Liver (tissue), 9 donors: ENCODE data around the gene YLPM1. TPM values are rescaled to one million over a fixed set of nuclear protein-coding genes. Genes with fewer than 3 reads are reported as not detected.

Experiments
- DNase-seq: peaks from one replicate; pipeline ENCODE4 v3.0.0-alpha.2; 2017; ENCODE audit warnings: low spot score
- H3K27ac ChIP-seq, 2 donors: one replicate each; pipeline ENCODE4 v1.7.0; 2013; ENCODE audit warnings: inconsistent platforms in 2 of 2, low read length in 2 of 2, control low read depth in 1 of 2, low read depth in 1 of 2, mild to moderate bottlenecking in 1 of 2
- H3K27me3 ChIP-seq, 4 donors: one replicate each; pipeline versions ENCODE4 v1.6.1 to v1.7.0; 2013; ENCODE audit warnings: low read length in 3 of 4, inconsistent platforms in 1 of 4, mild to moderate bottlenecking in 1 of 4, moderate library complexity in 1 of 4; ENCODE audit not compliant: control insufficient read depth in 4 of 4, insufficient read depth in 4 of 4
- H3K36me3 ChIP-seq, 4 donors: one replicate each; pipeline versions ENCODE4 v1.6.1 to v1.7.0; 2013; ENCODE audit warnings: low read length in 3 of 4, mild to moderate bottlenecking in 3 of 4, low read depth in 1 of 4, moderate library complexity in 1 of 4; ENCODE audit not compliant: control insufficient read depth in 4 of 4, insufficient read depth in 3 of 4
- H3K4me1 ChIP-seq, 4 donors: one replicate each; pipeline versions ENCODE4 v1.6.1 to v1.7.0; 2013; ENCODE audit warnings: low read length in 3 of 4, mild to moderate bottlenecking in 3 of 4, moderate library complexity in 1 of 4; ENCODE audit not compliant: control insufficient read depth in 4 of 4, insufficient read depth in 4 of 4
- H3K4me3 ChIP-seq, 3 donors: one replicate each; pipeline versions ENCODE4 v1.6.1 to v1.7.0; 2013; ENCODE audit warnings: low read length in 3 of 3, control low read depth in 1 of 3, low read depth in 1 of 3, mild to moderate bottlenecking in 1 of 3
- H3K9ac ChIP-seq, 2 donors: one replicate each; pipeline ENCODE4 v1.7.0; 2013; ENCODE audit warnings: low read length in 2 of 2, mild to moderate bottlenecking in 2 of 2, moderate library complexity in 2 of 2, control low read depth in 1 of 2, low read depth in 1 of 2
- H3K9me3 ChIP-seq, 4 donors: one replicate each; pipeline versions ENCODE4 v1.6.1 to v1.7.0; 2013; ENCODE audit warnings: low read length in 3 of 4; ENCODE audit not compliant: control insufficient read depth in 4 of 4
- EGR1 ChIP-seq, 2 donors: IDR thresholded peaks; 2 replicates each; pipeline ENCODE4 v1.6.1; 2016 to 2018; ENCODE audit warnings: antibody characterized with exemption in 2 of 2, low read depth in 2 of 2
- FOXA1 ChIP-seq: IDR thresholded peaks from 2 replicates; pipeline ENCODE4 v1.6.1; 2016; ENCODE audit warnings: antibody characterized with exemption
- GABPA ChIP-seq, 2 donors: IDR thresholded peaks in 1 of 2; conservative IDR thresholded peaks in 1 of 2; 2 replicates each; pipeline ENCODE4 v1.6.1; 2016; ENCODE audit warnings: antibody characterized with exemption in 2 of 2, mild to moderate bottlenecking in 1 of 2, moderate library complexity in 1 of 2
- HNF4A ChIP-seq, 2 donors: conservative IDR thresholded peaks; 2 replicates each; pipeline ENCODE4 v1.6.1; 2016; ENCODE audit warnings: antibody characterized with exemption in 2 of 2, mild to moderate bottlenecking in 2 of 2
- HNF4G ChIP-seq: IDR thresholded peaks from 2 replicates; pipeline ENCODE4 v1.6.1; 2016; ENCODE audit warnings: antibody characterized with exemption
- NR2F2 ChIP-seq: IDR thresholded peaks from 2 replicates; pipeline ENCODE4 v1.6.1; 2016; ENCODE audit warnings: antibody characterized with exemption
- RAD21 ChIP-seq, 2 donors: IDR thresholded peaks; 2 replicates each; pipeline ENCODE4 v1.6.1; 2016; ENCODE audit warnings: antibody characterized with exemption in 2 of 2, mild to moderate bottlenecking in 2 of 2
- RXRA ChIP-seq, 2 donors: IDR thresholded peaks; 2 replicates each; pipeline ENCODE4 v1.6.1; 2017 to 2018; ENCODE audit warnings: antibody characterized with exemption in 2 of 2, mild to moderate bottlenecking in 1 of 2
- SP1 ChIP-seq: IDR thresholded peaks from 2 replicates; pipeline ENCODE4 v1.6.1; 2018; ENCODE audit warnings: antibody characterized with exemption, mild to moderate bottlenecking
- TAF1 ChIP-seq: conservative IDR thresholded peaks from 2 replicates; pipeline ENCODE4 v1.6.1; 2016; ENCODE audit warnings: antibody characterized with exemption, mild to moderate bottlenecking
- YY1 ChIP-seq: IDR thresholded peaks from 2 replicates; pipeline ENCODE4 v1.6.1; 2016; ENCODE audit warnings: antibody characterized with exemption, mild to moderate bottlenecking
- WGBS: extraction: QIAGEN DNeasy Blood & Tissue Kit; methylation state at CpG from one replicate; pipeline ENCODE4 v1.1.7; 2013; 5-methylcytosine and 5-hydroxymethylcytosine counted together
- polyA plus RNA-seq, 2 donors: library from polyadenylated mRNA; stranded (reverse) in 1 of 2; unstranded in 1 of 2; fragments of 200-250 nt in 1 of 2; fragments of >200 nt in 1 of 2; fragmentation: Nextera tagmentation in 1 of 2; extraction: Ambion mirVana in 1 of 2; gene quantifications; one replicate each; pipeline versions ENCODE4 v1.2.1 to v1.2.3, GENCODE V29; 2013 to 2015
- total RNA-seq, 2 donors: library from RNA; depleted of rRNA; stranded (reverse); fragments of >200 nt; gene quantifications; one replicate each; pipeline ENCODE4 v1.2.3, GENCODE V29; 2014
- TF ChIP-seq, protein P1 (sequence below): IDR thresholded peaks from 2 replicates; pipeline ENCODE4 v1.6.1; 2016; ENCODE audit warnings: antibody characterized with exemption, mild to moderate bottlenecking
- TF ChIP-seq, protein P2 (sequence below): IDR thresholded peaks from 2 replicates; pipeline ENCODE4 v1.6.1; 2016; ENCODE audit warnings: antibody characterized with exemption
- TF ChIP-seq, protein P3 (sequence below): IDR thresholded peaks from 2 replicates; pipeline ENCODE4 v1.6.1; 2016; ENCODE audit warnings: antibody characterized with exemption
- TF ChIP-seq, protein P4 (sequence below): fragments of 150-350 bp; IDR thresholded peaks from 2 replicates; pipeline ENCODE4 v1.5.1; 2017; ENCODE audit warnings: improper control_type of control experiment, low read depth, low read length; ENCODE audit not compliant: missing input control
- TF ChIP-seq, protein P5 (sequence below): IDR thresholded peaks from 2 replicates; pipeline ENCODE4 v1.6.1; 2016; ENCODE audit warnings: antibody characterized with exemption
- donor health status: healthy.
- donor health status: healthy.
- donor health status: healthy.
- donor health status: healthy.
- donor health status: healthy.

Gene YLPM1
- total and polyA plus RNA-seq, 4 donors = 5.9 to 27.3 (median 13.2) TPM

DNA sequence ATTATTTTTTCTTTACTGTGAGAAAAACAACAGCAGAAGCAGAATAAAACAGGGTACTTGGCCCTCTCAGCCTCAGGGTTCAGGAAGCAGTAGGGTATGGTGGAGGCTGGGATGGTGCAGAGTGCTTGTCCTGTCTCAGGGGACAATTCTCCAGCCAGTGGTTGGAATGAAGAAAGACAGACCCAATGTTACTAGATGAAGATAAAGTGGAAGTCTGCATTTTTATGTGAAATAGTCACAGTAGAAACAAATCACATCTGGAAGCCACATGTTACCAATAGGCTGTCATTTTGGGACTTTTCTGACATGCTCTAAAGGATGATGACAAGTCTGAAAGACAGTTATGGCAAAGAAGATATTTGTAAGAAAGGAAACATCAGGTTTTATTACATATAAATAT lies 80.5 kb downstream of the YLPM1 start:
- Histone ChIP-seq H3K27me3 (no peaks in the 10 kb centered on the region), H3K9ac (no peak overlapping the region), H3K4me3 (no peak overlapping the region), H3K4me1 (no peaks in the 10 kb centered on the region), H3K9me3 (no peaks in the 10 kb centered on the region), H3K27ac (no peak overlapping the region), H3K36me3 (no peaks in the 10 kb centered on the region)
- no peak for TF ChIP-seq HNF4A (conservative IDR thresholded peaks at IDR 0.05)
- TF ChIP-seq TAF1 = no peak
- no peak for TF ChIP-seq RXRA (IDR thresholded peaks at IDR 0.05)
- TF ChIP-seq EGR1 (IDR thresholded peaks at IDR 0.05; ENCODE audit: low read depth in 2 of 2) = no peak
- TF ChIP-seq YY1 = no peak
- TF ChIP-seq HNF4G = no peak
- TF ChIP-seq SP1 = no peak
- TF ChIP-seq FOXA1 = no peak
- TF ChIP-seq NR2F2 = no peak
- TF ChIP-seq, protein P1, sequence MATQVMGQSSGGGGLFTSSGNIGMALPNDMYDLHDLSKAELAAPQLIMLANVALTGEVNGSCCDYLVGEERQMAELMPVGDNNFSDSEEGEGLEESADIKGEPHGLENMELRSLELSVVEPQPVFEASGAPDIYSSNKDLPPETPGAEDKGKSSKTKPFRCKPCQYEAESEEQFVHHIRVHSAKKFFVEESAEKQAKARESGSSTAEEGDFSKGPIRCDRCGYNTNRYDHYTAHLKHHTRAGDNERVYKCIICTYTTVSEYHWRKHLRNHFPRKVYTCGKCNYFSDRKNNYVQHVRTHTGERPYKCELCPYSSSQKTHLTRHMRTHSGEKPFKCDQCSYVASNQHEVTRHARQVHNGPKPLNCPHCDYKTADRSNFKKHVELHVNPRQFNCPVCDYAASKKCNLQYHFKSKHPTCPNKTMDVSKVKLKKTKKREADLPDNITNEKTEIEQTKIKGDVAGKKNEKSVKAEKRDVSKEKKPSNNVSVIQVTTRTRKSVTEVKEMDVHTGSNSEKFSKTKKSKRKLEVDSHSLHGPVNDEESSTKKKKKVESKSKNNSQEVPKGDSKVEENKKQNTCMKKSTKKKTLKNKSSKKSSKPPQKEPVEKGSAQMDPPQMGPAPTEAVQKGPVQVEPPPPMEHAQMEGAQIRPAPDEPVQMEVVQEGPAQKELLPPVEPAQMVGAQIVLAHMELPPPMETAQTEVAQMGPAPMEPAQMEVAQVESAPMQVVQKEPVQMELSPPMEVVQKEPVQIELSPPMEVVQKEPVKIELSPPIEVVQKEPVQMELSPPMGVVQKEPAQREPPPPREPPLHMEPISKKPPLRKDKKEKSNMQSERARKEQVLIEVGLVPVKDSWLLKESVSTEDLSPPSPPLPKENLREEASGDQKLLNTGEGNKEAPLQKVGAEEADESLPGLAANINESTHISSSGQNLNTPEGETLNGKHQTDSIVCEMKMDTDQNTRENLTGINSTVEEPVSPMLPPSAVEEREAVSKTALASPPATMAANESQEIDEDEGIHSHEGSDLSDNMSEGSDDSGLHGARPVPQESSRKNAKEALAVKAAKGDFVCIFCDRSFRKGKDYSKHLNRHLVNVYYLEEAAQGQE = no peak
- TF ChIP-seq GABPA (IDR thresholded peaks at IDR 0.05 in 1 of 2, conservative IDR thresholded peaks at IDR 0.05 in 1 of 2) = no peak
- TF ChIP-seq, protein P2, sequence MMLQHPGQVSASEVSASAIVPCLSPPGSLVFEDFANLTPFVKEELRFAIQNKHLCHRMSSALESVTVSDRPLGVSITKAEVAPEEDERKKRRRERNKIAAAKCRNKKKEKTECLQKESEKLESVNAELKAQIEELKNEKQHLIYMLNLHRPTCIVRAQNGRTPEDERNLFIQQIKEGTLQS = no peak
- TF ChIP-seq, protein P3, sequence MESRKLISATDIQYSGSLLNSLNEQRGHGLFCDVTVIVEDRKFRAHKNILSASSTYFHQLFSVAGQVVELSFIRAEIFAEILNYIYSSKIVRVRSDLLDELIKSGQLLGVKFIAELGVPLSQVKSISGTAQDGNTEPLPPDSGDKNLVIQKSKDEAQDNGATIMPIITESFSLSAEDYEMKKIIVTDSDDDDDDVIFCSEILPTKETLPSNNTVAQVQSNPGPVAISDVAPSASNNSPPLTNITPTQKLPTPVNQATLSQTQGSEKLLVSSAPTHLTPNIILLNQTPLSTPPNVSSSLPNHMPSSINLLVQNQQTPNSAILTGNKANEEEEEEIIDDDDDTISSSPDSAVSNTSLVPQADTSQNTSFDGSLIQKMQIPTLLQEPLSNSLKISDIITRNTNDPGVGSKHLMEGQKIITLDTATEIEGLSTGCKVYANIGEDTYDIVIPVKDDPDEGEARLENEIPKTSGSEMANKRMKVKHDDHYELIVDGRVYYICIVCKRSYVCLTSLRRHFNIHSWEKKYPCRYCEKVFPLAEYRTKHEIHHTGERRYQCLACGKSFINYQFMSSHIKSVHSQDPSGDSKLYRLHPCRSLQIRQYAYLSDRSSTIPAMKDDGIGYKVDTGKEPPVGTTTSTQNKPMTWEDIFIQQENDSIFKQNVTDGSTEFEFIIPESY = no peak
- TF ChIP-seq, protein P4, sequence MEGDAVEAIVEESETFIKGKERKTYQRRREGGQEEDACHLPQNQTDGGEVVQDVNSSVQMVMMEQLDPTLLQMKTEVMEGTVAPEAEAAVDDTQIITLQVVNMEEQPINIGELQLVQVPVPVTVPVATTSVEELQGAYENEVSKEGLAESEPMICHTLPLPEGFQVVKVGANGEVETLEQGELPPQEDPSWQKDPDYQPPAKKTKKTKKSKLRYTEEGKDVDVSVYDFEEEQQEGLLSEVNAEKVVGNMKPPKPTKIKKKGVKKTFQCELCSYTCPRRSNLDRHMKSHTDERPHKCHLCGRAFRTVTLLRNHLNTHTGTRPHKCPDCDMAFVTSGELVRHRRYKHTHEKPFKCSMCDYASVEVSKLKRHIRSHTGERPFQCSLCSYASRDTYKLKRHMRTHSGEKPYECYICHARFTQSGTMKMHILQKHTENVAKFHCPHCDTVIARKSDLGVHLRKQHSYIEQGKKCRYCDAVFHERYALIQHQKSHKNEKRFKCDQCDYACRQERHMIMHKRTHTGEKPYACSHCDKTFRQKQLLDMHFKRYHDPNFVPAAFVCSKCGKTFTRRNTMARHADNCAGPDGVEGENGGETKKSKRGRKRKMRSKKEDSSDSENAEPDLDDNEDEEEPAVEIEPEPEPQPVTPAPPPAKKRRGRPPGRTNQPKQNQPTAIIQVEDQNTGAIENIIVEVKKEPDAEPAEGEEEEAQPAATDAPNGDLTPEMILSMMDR = no peak
- no peak for DNase-seq

DNA sequence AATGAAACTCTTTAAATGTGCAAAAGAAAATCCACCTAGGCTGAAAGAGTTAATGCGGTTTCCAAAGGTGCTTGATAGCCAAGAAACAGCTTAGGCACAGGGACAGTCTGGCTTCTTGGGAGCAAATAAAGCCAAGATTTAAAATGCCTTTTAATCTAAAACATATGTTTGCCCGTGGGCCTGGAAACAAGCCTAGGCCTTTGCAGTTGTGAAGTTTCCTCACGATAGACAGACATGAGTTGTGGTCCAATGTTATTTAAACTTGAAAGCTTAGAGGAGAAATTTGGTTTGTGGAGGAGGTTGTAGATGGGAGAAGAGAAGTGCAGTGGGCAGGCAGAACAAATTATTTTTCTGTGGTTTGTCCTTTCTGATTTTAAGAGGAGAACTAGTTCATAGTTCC lies 83.1 kb downstream of the YLPM1 start:
- Histone ChIP-seq H3K4me1 (no peaks in the 10 kb centered on the region), H3K9me3 (no peaks in the 10 kb centered on the region), H3K4me3 (no peak overlapping the region), H3K9ac (no peak overlapping the region), H3K36me3 (no peaks in the 10 kb centered on the region), H3K27me3 (no peaks in the 10 kb centered on the region), H3K27ac (no peak overlapping the region)
- DNase-seq = no peak
- TF ChIP-seq RXRA (IDR thresholded peaks at IDR 0.05) (no peak), NR2F2 (no peak), HNF4A (conservative IDR thresholded peaks at IDR 0.05) (no peak), TAF1 (no peak), RAD21 (IDR thresholded peaks at IDR 0.05) (no peak), SP1 (no peak)
- TF ChIP-seq, protein P5, sequence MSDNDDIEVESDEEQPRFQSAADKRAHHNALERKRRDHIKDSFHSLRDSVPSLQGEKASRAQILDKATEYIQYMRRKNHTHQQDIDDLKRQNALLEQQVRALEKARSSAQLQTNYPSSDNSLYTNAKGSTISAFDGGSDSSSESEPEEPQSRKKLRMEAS = no peak
- TF ChIP-seq, protein P2 = no peak
- WGBS = 87% methylated on average over 3 of the region's 3 CpGs
